ENCODE data around the gene IFNAR2. TPM values are rescaled to one million over a fixed set of nuclear protein-coding genes. Genes with fewer than 3 reads are reported as not detected.

The IFNAR2 gene
- total RNA-seq, 1 experiment from 2014 or later = 8.8 TPM

- Mint-ChIP-seq H3K9me3 (ENCODE audit: unreplicated experiment) (no peaks in the 10 kb centered on the region), H3K27me3 (ENCODE audit: insufficient read depth, unreplicated experiment) (no peaks in the 10 kb centered on the region), H3K4me1 (ENCODE audit: insufficient read depth, unreplicated experiment) (peaks cover 10% of the 10 kb centered on the region), H3K36me3 (ENCODE audit: insufficient read depth, unreplicated experiment) (peaks cover 34% of the 10 kb centered on the region), H3K27ac (ENCODE audit: low read depth, unreplicated experiment) (no peak overlapping the region), H3K4me3 (ENCODE audit: unreplicated experiment) (no peak overlapping the region)
- intact Hi-C loops (cut with micrococcal nuclease) = no loop called here
- no peak for TF ChIP-seq CTCF (IDR thresholded peaks at IDR 0.05; ENCODE audit: unreplicated experiment)
- ChIA-PET CTCF (interaction anchor here (0.6 to 1.0 kb wide), 2 partner anchors 20 to 587 kb away, joined by 3 read pairs; no protein-coding TSS in a partner anchor), POLR2A (no interaction called here)
- BruUV-seq (replicated peaks) = no TSS peak
- DNase-seq (ENCODE audit: unreplicated experiment) = no peak
Observed at GRCh38 chr21:33255404-33255803, 25.7 kb downstream of the IFNAR2 start.

- Mint-ChIP-seq H3K27me3 (ENCODE audit: insufficient read depth, unreplicated experiment) (no peaks in the 10 kb centered on the region), H3K9me3 (ENCODE audit: unreplicated experiment) (no peaks in the 10 kb centered on the region), H3K27ac (ENCODE audit: low read depth, unreplicated experiment) (no peak overlapping the region), H3K36me3 (ENCODE audit: insufficient read depth, unreplicated experiment) (peaks cover 28% of the 10 kb centered on the region), H3K4me3 (ENCODE audit: unreplicated experiment) (no peak overlapping the region), H3K4me1 (ENCODE audit: insufficient read depth, unreplicated experiment) (peaks cover 10% of the 10 kb centered on the region)
- ChIA-PET CTCF (interaction anchor here (0.6 kb wide), 1 partner anchor 587 kb away, joined by 3 read pairs; no protein-coding TSS in a partner anchor), POLR2A (interaction anchor here (1.5 kb wide), 1 partner anchor 10 kb away, joined by 3 read pairs; the partner anchor contains the start of gene IL10RB)
- no peak for DNase-seq (ENCODE audit: unreplicated experiment)
- intact Hi-C loops (cut with micrococcal nuclease) = no loop called here
- no TSS peak for BruUV-seq (replicated peaks)
- no peak for TF ChIP-seq CTCF (IDR thresholded peaks at IDR 0.05; ENCODE audit: unreplicated experiment)
Observed at GRCh38 chr21:33256019-33256418, 26.3 kb downstream of the IFNAR2 start.

- Mint-ChIP-seq H3K9me3 (ENCODE audit: unreplicated experiment) (no peaks in the 10 kb centered on the region), H3K27ac (ENCODE audit: low read depth, unreplicated experiment) (no peak overlapping the region), H3K27me3 (ENCODE audit: insufficient read depth, unreplicated experiment) (no peaks in the 10 kb centered on the region), H3K36me3 (ENCODE audit: insufficient read depth, unreplicated experiment) (peaks cover 21% of the 10 kb centered on the region), H3K4me1 (ENCODE audit: insufficient read depth, unreplicated experiment) (peaks cover 10% of the 10 kb centered on the region), H3K4me3 (ENCODE audit: unreplicated experiment) (no peak overlapping the region)
- BruUV-seq (replicated peaks) = no TSS peak
- CTCF ChIA-PET = no interaction called here
- TF ChIP-seq CTCF (IDR thresholded peaks at IDR 0.05; ENCODE audit: unreplicated experiment) = no peak
- DNase-seq (ENCODE audit: unreplicated experiment) = no peak
- POLR2A ChIA-PET = interaction anchor here (0.6 to 1.5 kb wide), 4 partner anchors 9 to 29 kb away, joined by 3 read pairs; partner anchors contain the start of gene IL10RB
- intact Hi-C loops (cut with micrococcal nuclease) = no loop called here
Observed at GRCh38 chr21:33257094-33257803, 27.5 kb downstream of the IFNAR2 start.

- intact Hi-C loops (cut with micrococcal nuclease) = loop anchor here (2.0 kb wide), 2 partner anchors 54 to 66 kb away; partner anchors contain the start of gene IFNAR1
- TF ChIP-seq CTCF (IDR thresholded peaks at IDR 0.05; ENCODE audit: unreplicated experiment) = no peak
- Mint-ChIP-seq H3K4me3 (ENCODE audit: unreplicated experiment) (no peak overlapping the region), H3K9me3 (ENCODE audit: unreplicated experiment) (no peaks in the 10 kb centered on the region), H3K27ac (ENCODE audit: low read depth, unreplicated experiment) (no peak overlapping the region), H3K4me1 (ENCODE audit: insufficient read depth, unreplicated experiment) (peaks cover 10% of the 10 kb centered on the region), H3K27me3 (ENCODE audit: insufficient read depth, unreplicated experiment) (no peaks in the 10 kb centered on the region), H3K36me3 (ENCODE audit: insufficient read depth, unreplicated experiment) (peaks cover 9% of the 10 kb centered on the region)
- POLR2A ChIA-PET = interaction anchor here (2.1 to 2.7 kb wide), 2 partner anchors 10 to 66 kb away, joined by 8 to 19 read pairs; partner anchors contain the start of gene IFNAR1
- CTCF ChIA-PET = no interaction called here
- peak; percentile 75 for DNase-seq (ENCODE audit: unreplicated experiment)
- no TSS peak for BruUV-seq (replicated peaks)
Observed at GRCh38 chr21:33258475-33258874, 28.7 kb downstream of the IFNAR2 start.

Data from MCF 10A (cell line).